GM12873 (cell line): Measurements from ENCODE around the gene CLEC16A.

ENCODE experiments used
- CTCF ChIP-seq: IDR thresholded peaks from 2 replicates; pipeline ENCODE4 v1.5.1; 2012; ENCODE audit warnings: low read depth, mild to moderate bottlenecking, moderate library complexity, low read length, control low read depth; ENCODE audit not compliant: insufficient read depth; ENCODE audit errors: missing control alignments

The CLEC16A gene

GRCh38 chr16:11009027-11009755 is 64.8 kb downstream of the CLEC16A start:
- TF ChIP-seq CTCF = no peak

- TF ChIP-seq CTCF = no peak
Measured at GRCh38 chr16:11010575-11011221, 66.3 kb downstream of the CLEC16A start.

- no peak for TF ChIP-seq CTCF
Measured at GRCh38 chr16:11011326-11011725, 67.0 kb downstream of the CLEC16A start.

- no peak for TF ChIP-seq CTCF
Measured at GRCh38 chr16:11012841-11013240, 68.5 kb downstream of the CLEC16A start.

- TF ChIP-seq CTCF = no peak
Measured at GRCh38 chr16:11014136-11014535, 69.8 kb downstream of the CLEC16A start.

GRCh38 chr16:11015076-11015475 is 70.7 kb downstream of the CLEC16A start:
- TF ChIP-seq CTCF = no peak

- TF ChIP-seq CTCF = no peak
Measured at GRCh38 chr16:11015607-11016006, 71.2 kb downstream of the CLEC16A start.
